Measurements from ENCODE around the gene SNX15. TPM values are rescaled to one million over a fixed set of nuclear protein-coding genes. Genes with fewer than 3 reads are reported as not detected.

SNX15 gene
- polyA plus RNA-seq, 1 experiment = 8.0 TPM

GRCh38 chr11:65053827-65054508, 26.7 kb downstream of the SNX15 start:
- ChIA-PET POLR2A (no interaction called here), CTCF (no interaction called here)
- no peak overlapping the region for H3K27ac ChIP-seq (ENCODE audit: low read depth, low read length)
- H3K9me3 ChIP-seq (ENCODE audit: control insufficient read depth, insufficient read depth, low read length) = no peaks in the 10 kb centered on the region
- H3K27me3 ChIP-seq (ENCODE audit: control insufficient read depth, insufficient read depth, low read length) = peaks cover 8% of the 10 kb centered on the region
- H3K4me3 ChIP-seq (ENCODE audit: low read depth, low read length) = no peak overlapping the region
- DNase-seq (ENCODE audit: low read depth, low spot score) = no peak
- TF ChIP-seq CTCF (IDR thresholded peaks at IDR 0.05; ENCODE audit: low read depth, low read length) = no peak

- no peak for TF ChIP-seq CTCF (IDR thresholded peaks at IDR 0.05; ENCODE audit: low read depth, low read length)
- Histone ChIP-seq H3K4me3 (ENCODE audit: low read depth, low read length) (no peak overlapping the region), H3K27me3 (ENCODE audit: control insufficient read depth, insufficient read depth, low read length) (peaks cover 10% of the 10 kb centered on the region), H3K27ac (ENCODE audit: low read depth, low read length) (no peak overlapping the region), H3K9me3 (ENCODE audit: control insufficient read depth, insufficient read depth, low read length) (no peaks in the 10 kb centered on the region)
- no peak for DNase-seq (ENCODE audit: low read depth, low spot score)
- ChIA-PET CTCF (no interaction called here), POLR2A (no interaction called here)
These were observed 28.3 kb downstream of the SNX15 start for GRCh38 chr11:65055538-65055937.

GRCh38 chr11:65056999-65057398, 29.8 kb downstream of the SNX15 start:
- CTCF ChIA-PET = no interaction called here
- no peak for TF ChIP-seq CTCF (IDR thresholded peaks at IDR 0.05; ENCODE audit: low read depth, low read length)

GRCh38 chr11:65057526-65057925, 30.3 kb downstream of the SNX15 start:
- no peak for DNase-seq (ENCODE audit: low read depth, low spot score)
- H3K27ac ChIP-seq (ENCODE audit: low read depth, low read length) = no peak overlapping the region
- H3K4me3 ChIP-seq (ENCODE audit: low read depth, low read length) = no peak overlapping the region
- no peaks in the 10 kb centered on the region; the same call in 1 of the 2 replicates for H3K9me3 ChIP-seq (ENCODE audit: control insufficient read depth, insufficient read depth, low read length)
- H3K27me3 ChIP-seq (ENCODE audit: control insufficient read depth, insufficient read depth, low read length) = peaks cover 10% of the 10 kb centered on the region
- TF ChIP-seq CTCF (IDR thresholded peaks at IDR 0.05; ENCODE audit: low read depth, low read length) = no peak
- ChIA-PET POLR2A (no interaction called here), CTCF (no interaction called here)

More at GRCh38 chr11:65056999-65057398, 29.8 kb downstream of the SNX15 start:
- DNase-seq (ENCODE audit: low read depth, low spot score) = no peak
- H3K27ac ChIP-seq (ENCODE audit: low read depth, low read length) = no peak overlapping the region
- H3K9me3 ChIP-seq (ENCODE audit: control insufficient read depth, insufficient read depth, low read length) = no peaks in the 10 kb centered on the region; the same call in 1 of the 2 replicates
- POLR2A ChIA-PET = no interaction called here
- H3K27me3 ChIP-seq (ENCODE audit: control insufficient read depth, insufficient read depth, low read length) = peaks cover 10% of the 10 kb centered on the region
- no peak overlapping the region for H3K4me3 ChIP-seq (ENCODE audit: low read depth, low read length)

GRCh38 chr11:65058012-65058411, 30.8 kb downstream of the SNX15 start:
- Histone ChIP-seq H3K27ac (ENCODE audit: low read depth, low read length) (no peak overlapping the region), H3K27me3 (ENCODE audit: control insufficient read depth, insufficient read depth, low read length) (peaks cover 7% of the 10 kb centered on the region), H3K9me3 (ENCODE audit: control insufficient read depth, insufficient read depth, low read length) (no peaks in the 10 kb centered on the region; the same call in 1 of the 2 replicates), H3K4me3 (ENCODE audit: low read depth, low read length) (no peak overlapping the region)
- no peak for TF ChIP-seq CTCF (IDR thresholded peaks at IDR 0.05; ENCODE audit: low read depth, low read length)
- no peak for DNase-seq (ENCODE audit: low read depth, low spot score)
- CTCF ChIA-PET = no interaction called here
- POLR2A ChIA-PET = no interaction called here

Measured in AG04450 (cell line).